Panc1 (cell line): ENCODE results near the gene SUMO1.

ENCODE experiments used
- POLR2AphosphoS5 ChIP-seq: IDR thresholded peaks from 2 replicates; pipeline ENCODE4 v1.6.1; 2012; ENCODE audit warnings: mild to moderate bottlenecking, low read depth, low read length, moderate library complexity
- SIN3A ChIP-seq: IDR thresholded peaks from 2 replicates; pipeline ENCODE4 v1.6.1; 2012; ENCODE audit warnings: low read depth, mild to moderate bottlenecking, low read length, moderate library complexity, borderline replicate concordance; ENCODE audit not compliant: insufficient read depth
- TCF7L2 ChIP-seq: IDR thresholded peaks from 2 replicates; pipeline ENCODE4 v1.6.1; 2011; ENCODE audit warnings: mild to moderate bottlenecking, low read depth, low read length, inconsistent platforms
- TF ChIP-seq, protein P1 (sequence below): fragments of 450-650 bp; IDR thresholded peaks from 2 replicates; pipeline ENCODE4 v1.5.1; 2017; ENCODE audit warnings: mild to moderate bottlenecking
- TF ChIP-seq, protein P2 (sequence below), 2 experiments: IDR thresholded peaks; 2 replicates each; pipeline ENCODE4 v1.6.1; 2011 to 2012; ENCODE audit warnings: low read depth in 2 of 2, control low read depth in 1 of 2, low read length in 1 of 2, mild to moderate bottlenecking in 1 of 2, moderate library complexity in 1 of 2; ENCODE audit not compliant: insufficient read depth in 1 of 2

DNA sequence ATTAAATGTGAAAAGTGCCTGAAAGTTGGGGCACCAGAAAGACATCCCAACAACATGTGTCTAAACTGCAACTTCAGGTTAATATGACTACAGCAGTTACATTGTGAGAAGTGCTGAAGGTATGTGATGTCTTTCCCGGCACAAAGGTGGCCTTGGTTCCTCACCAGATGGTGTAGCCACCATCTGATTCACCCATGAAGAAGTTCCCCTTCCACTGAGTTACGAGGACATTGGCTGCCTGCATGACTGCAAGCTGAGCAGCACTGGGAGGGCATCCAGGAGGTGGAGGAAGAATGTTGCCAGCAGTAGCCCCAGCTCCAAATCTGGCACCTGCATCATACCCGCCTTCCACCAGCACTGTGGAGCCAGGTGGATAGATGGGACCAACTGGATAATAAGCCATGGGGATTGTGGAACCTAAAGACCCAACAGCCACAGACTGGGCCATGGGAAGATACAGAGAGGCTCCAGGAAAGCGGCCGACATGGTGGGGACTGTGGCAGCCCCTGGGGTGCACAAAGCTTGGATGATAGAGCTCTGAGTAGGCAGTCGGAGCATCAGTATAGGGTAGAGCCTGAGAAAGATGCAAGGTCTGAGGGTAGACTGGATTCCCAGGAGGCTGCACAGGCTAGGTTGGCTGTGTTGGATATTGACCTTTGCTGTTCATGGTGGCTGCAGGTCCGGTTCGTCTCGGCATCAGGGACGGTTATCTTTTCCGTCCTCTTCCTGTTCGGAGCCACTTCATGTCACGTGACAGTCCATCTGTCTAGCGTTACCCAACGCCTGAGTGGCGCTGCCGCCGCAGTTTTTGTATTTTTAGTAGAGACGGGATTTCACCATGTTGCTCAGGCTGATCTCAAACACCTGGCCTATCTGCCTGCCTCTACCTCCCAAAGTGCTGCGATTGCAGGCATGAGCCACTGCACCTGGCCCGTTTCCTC is 36.9 kb downstream of the SUMO1 start:
- TF ChIP-seq, protein P1, sequence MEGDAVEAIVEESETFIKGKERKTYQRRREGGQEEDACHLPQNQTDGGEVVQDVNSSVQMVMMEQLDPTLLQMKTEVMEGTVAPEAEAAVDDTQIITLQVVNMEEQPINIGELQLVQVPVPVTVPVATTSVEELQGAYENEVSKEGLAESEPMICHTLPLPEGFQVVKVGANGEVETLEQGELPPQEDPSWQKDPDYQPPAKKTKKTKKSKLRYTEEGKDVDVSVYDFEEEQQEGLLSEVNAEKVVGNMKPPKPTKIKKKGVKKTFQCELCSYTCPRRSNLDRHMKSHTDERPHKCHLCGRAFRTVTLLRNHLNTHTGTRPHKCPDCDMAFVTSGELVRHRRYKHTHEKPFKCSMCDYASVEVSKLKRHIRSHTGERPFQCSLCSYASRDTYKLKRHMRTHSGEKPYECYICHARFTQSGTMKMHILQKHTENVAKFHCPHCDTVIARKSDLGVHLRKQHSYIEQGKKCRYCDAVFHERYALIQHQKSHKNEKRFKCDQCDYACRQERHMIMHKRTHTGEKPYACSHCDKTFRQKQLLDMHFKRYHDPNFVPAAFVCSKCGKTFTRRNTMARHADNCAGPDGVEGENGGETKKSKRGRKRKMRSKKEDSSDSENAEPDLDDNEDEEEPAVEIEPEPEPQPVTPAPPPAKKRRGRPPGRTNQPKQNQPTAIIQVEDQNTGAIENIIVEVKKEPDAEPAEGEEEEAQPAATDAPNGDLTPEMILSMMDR = no peak
- TF ChIP-seq, protein P2, sequence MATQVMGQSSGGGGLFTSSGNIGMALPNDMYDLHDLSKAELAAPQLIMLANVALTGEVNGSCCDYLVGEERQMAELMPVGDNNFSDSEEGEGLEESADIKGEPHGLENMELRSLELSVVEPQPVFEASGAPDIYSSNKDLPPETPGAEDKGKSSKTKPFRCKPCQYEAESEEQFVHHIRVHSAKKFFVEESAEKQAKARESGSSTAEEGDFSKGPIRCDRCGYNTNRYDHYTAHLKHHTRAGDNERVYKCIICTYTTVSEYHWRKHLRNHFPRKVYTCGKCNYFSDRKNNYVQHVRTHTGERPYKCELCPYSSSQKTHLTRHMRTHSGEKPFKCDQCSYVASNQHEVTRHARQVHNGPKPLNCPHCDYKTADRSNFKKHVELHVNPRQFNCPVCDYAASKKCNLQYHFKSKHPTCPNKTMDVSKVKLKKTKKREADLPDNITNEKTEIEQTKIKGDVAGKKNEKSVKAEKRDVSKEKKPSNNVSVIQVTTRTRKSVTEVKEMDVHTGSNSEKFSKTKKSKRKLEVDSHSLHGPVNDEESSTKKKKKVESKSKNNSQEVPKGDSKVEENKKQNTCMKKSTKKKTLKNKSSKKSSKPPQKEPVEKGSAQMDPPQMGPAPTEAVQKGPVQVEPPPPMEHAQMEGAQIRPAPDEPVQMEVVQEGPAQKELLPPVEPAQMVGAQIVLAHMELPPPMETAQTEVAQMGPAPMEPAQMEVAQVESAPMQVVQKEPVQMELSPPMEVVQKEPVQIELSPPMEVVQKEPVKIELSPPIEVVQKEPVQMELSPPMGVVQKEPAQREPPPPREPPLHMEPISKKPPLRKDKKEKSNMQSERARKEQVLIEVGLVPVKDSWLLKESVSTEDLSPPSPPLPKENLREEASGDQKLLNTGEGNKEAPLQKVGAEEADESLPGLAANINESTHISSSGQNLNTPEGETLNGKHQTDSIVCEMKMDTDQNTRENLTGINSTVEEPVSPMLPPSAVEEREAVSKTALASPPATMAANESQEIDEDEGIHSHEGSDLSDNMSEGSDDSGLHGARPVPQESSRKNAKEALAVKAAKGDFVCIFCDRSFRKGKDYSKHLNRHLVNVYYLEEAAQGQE (IDR thresholded peaks at IDR 0.05; ENCODE audit: insufficient read depth in 1 of 2, low read depth in 2 of 2, low read length in 1 of 2) = no peak
- no peak for TF ChIP-seq POLR2AphosphoS5
- TF ChIP-seq SIN3A = no peak
- TF ChIP-seq TCF7L2 = no peak
